Renal pelvis (tissue), 4 donors: Measurements from ENCODE around the gene PTPRH. TPM values are rescaled to one million over a fixed set of nuclear protein-coding genes. Genes with fewer than 3 reads are reported as not detected.
"Not testable (repeated sequence)": the region's sequence is repeated elsewhere in the genome, so short reads cannot be mapped to it uniquely, and the experiment has no call there.

ENCODE experiments used
- DNase-seq: peaks from one replicate; pipeline ENCODE4 v3.0.0-alpha.2; 2013
- polyA plus RNA-seq, 3 donors: library from polyadenylated mRNA; unstranded; fragments of 120-200 nt; gene quantifications; one replicate each; pipeline ENCODE4 v1.2.1, GENCODE V29; 2013; ENCODE audit not compliant: insufficient read length in 3 of 3

Gene PTPRH
- polyA plus RNA-seq, 3 donors = 0.16 to 0.24 (median 0.17) TPM

- DNase-seq = no peak
Observed at GRCh38 chr19:55226788-55227187, 17.5 kb upstream of the PTPRH start.

GRCh38 chr19:55226273-55226672 lies 17.0 kb upstream of the PTPRH start:
- DNase-seq = no peak

DNA sequence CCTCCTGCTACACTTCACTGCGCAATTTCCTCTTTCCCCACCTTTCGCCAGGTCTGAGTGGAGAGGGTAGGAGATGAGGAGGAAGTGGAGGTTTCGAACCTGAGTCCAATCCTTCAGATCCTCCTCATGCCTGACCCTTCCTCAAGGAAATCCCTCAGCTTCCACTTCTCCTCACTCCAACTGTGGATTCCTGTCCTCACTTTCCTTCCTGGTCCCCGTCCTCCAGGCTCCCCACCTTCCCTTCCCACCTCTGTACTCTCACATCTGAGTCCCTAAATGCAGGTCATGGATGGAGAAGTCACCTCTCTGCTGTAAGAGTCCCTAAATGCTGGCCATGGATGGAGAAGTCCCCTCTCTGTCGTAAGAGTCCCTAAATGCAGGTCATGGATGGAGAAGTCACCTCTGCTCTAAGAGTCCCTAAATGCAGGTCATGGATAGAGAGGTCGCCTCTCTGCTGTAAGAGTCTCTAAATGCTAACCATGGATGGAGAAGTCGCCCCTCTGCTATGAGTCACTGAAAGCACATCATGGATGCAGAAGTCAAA lies 16.2 kb upstream of the PTPRH start:
- no peak for DNase-seq

- not testable (repeated sequence) for DNase-seq
Observed at GRCh38 chr19:55224679-55225414, 15.5 kb upstream of the PTPRH start.

- no peak for DNase-seq
Observed at GRCh38 chr19:55224038-55224665, 14.9 kb upstream of the PTPRH start.

DNA sequence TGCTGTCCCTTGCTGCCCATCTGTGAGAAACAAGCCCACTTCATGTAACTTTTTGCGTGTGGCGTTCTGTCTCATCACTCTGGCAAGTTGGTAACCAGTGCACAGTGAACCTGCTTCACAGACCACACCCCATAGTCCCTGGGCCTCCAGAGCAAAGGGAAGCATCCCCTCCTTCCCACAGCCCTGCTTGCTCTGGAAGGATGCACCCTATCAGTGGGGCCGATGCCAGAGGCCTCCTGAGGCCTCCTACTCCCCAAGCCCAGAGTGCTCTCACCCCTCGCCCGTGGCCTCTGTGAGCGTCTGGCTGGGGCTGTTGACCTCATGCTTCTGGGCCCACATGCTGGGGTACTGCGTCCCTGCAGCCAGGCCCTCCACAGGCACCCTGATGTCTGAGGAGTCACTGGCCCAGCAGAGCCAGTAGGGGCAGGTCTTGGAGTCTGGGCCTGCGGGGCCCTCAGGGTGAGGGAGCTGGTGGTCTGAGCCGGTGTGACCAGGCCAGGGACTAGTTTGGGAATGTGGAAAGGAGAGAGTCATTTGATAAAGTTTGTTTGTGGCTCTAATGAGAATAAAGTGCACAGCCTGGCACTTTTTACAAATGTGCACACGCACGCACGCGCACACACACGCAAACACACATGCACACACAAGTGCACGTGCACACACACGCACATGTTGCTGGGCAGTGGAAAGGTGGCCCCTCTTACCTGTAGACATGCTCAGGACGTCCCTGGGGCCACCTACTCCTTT lies 14.2 kb upstream of the PTPRH start:
- DNase-seq = no peak

DNA sequence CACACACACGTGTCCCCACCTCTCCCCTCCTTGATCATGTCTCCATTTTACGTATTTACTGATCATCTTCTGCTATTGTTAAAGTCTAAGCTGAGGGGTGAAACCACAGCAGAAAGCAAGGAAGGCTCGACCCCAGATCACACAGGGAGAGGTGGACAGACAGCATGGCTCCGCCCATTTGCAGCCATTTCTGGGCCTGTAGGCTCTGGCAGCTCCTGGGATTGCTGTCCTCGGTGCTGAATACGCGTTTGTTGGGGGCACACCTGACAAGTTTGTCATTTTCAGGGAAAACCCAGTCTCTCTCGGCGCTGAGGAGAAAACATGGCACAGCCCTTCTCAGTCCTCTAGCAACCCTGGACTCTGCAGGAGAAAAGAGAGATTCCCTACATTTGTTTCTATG lies 11.2 kb upstream of the PTPRH start:
- no peak for DNase-seq

- peak; percentile 81 for DNase-seq
Observed at GRCh38 chr19:55216461-55217198, 7.3 kb upstream of the PTPRH start.

DNA sequence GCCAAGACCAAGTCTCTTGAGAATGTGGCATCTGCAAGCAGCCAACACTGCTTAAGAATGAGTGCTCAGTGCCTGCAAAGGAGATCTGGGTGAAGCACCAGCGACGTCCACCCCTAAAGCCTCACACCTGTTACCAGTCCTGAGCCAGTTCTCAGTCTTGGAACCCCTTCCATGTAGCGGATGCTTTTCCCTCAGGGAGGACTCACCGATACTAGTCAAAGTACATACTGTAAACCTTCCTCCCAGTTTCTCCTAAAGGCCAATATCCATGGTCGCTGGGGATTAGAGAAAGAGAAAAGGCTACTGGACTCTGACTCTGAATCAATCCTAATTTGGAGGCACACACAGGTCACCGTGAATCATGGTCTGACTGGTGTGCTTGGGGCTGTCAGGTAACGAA lies 4.2 kb upstream of the PTPRH start:
- no peak for DNase-seq

- DNase-seq = no peak
Observed at GRCh38 chr19:55212447-55212846, 3.1 kb upstream of the PTPRH start.

GRCh38 chr19:55209693-55210472 lies 582 bp upstream of the PTPRH start:
- no peak for DNase-seq

DNA sequence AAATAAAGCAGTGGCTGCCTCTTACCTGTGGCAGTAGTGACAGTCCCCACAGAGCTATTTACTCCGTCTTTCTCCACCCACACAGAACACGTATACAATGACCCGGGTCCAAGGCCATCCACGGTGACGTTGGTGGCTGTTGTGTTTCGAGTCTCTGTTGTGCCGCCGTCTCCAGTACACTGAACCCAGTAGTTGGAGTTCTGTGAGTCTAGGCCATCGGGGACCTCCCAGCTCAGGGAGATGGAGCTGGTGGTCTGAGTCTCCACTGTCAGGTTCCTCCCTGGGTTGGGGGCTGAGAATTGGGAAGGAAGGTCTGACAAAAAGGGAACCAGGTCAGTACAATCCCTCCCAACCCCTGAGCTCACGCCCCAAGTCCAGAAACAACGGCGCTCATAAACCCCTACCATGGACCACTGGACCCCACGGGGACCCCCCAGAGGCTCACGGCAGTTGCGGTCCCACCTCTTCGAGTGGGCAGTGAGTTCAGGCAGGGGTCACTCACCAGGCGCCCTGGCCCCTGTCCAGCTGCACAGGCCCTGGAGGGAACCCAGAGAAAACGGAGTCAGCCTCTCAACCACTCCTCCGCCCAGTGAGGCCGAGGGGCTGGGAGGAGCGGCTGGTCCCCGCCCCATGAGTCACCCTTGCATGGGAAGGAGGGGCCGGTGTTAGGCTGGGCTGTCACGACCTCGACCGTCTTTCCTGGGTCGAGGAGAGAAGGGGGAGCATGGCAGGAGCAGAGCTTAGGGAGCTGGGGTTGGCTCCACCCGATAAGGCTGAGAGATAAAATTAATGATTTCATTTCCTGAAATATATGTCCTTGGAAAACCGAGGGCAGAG lies 2.4 kb downstream of the PTPRH start:
- peak; percentile 45 for DNase-seq

DNA sequence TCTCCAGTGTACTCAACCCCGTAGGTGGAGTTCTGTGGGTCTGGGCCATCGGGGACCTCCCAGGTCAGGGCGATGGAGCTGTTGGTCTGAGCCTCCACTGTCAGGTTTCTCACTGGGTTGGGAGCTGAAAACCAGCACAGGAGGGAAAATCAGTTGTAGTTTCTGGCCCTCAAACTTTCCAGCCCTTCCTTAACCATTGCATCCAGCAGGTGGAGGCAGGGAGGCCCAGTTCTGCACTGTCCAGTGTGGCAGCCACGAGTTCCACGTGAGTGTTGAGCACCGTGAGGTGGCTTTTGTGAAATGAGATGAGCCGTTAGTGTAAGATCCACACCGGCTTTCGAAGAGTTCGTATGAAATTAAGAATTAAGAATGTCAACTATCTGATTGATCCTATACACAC lies 7.1 kb downstream of the PTPRH start:
- DNase-seq = not testable (repeated sequence)

DNA sequence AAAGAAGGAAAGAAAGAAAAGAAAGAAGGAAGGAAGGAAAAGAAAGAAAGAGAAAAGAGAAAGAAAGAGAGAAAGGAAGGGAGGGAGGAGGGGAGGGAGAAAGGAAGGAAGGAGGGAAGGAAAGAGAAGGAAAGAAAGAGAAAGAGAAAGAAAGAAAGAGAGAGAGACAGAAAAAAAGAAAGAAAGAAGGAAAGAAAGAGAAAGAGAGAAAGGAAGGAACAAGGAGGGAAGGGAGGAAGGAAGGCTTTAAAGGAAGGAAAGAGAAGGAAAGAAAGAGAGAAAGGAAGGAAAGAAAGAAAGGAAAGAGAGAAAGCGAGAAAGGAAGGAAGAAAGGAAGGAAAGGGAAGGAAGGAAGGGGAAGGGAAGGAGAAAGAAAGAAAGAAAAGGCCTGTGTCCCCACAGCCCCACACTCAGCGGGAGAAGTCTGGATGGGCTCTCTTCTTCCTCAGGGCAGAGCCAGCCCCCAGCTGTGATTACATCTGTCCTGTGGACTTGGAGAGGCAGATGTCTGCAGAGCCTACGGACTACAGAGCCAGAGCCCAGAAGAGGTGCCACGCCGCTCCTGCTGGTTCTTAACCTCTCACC lies 9.6 kb downstream of the PTPRH start:
- DNase-seq = no peak

DNA sequence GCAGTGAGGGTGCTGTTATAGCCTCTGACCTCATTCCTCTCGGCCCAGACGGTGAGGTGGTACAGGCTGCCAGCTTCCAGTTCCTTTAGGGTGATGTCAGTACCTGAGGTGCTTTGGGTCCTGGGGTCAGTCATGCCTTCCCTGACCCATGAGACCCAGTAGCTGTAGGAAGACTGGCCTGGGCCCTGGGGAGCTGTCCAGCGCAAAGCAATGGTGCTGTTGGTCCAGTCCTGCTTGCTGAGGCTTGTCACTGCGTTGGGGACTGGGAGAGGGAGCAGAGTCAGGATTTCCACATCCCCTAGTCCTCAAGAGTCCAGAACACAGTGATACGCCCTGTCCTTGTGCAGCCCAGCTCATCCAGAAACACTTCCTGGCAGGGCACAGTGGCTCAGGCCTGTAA lies 10.7 kb downstream of the PTPRH start:
- no peak for DNase-seq

DNA sequence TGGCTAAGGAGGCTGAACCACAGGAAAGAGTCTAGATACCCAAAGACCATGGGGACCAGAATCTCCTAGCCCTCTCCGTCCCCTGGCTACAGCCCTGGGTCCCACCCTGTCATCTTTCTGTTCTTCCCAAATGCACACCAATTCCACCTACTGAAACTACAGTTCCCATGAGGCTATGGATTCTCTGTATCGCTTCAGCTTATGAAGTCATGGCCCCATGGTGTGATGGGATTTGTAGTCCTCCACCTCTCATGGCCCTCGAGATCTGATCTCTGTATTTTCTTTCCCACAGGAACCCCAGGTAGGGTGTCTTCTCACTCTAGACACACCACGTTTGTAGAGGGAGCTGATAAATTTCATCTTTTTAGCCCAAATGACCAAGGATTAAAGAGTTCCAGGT lies 11.8 kb downstream of the PTPRH start:
- no peak for DNase-seq

DNA sequence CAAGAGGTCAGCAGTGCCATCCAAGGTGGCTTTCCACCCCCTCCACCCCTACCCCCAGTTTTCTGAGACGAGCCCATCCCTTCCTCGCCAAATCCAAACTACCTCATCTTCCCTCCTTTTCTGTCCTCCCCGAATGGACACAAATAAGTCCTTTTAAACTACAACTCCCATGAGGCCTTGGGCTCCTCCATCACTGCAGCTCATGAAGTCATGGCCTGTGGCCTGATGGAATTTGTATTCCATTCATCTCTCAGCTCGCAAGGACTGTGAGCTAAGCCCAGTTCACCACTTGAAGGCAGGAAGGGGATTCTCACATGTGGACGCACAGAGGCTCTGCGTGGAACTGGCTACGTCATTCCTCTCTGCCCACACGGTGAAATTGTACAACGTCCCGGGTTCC lies 12.5 kb downstream of the PTPRH start:
- DNase-seq = no peak

- DNase-seq = no peak
Observed at GRCh38 chr19:55193481-55193880, 15.8 kb downstream of the PTPRH start.

DNA sequence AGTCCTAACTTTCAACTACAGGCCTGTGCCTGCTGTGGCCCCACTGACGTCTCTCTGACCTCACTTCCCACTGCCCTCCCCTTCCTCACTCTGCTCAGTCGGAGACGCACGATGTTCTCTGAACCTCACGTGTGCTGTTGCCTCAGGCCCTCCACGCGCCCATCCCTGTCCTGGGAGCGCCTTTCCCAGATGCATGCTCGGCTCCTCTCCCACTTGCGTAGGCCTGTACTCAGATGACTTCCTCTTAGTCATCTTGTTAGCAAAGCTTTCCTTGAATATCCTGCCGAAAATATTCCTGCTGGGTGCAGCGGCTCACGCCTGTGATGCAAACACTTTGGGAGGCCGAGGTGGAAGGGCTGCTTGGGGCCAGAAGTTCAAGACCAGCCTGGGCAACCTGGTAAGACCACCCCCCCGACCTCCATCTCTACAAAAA lies 19.9 kb downstream of the PTPRH start:
- no peak for DNase-seq

DNA sequence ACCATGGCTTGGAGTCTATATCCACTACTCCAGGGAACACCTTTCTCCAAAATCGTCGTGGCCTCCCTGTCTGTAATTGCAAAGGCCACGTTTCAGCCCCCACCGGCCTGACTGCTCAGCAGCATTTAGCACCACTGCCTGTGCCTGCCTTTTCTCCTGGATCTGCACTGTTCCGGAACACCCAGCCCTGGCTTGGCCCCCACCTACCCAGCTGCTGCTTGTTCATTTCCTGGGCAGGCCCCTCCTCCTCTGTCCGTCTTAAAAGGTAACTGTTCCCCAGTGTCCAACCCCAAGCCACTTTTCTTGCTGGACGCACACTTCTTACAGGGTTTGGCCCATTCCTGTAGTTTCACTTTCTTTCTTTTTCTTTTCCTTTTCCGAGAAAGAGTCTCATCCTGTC lies 20.7 kb downstream of the PTPRH start:
- DNase-seq = no peak
